Ishikawa (cell line): Measurements from ENCODE around the gene NRXN3.

Source experiments
- CEBPB ChIP-seq: IDR thresholded peaks from 2 replicates; pipeline ENCODE4 v1.6.1; 2012
- TF ChIP-seq, protein P1 (sequence below): IDR thresholded peaks from 2 replicates; pipeline ENCODE4 v1.6.1; 2012; ENCODE audit warnings: low read depth, mild to moderate bottlenecking

DNA sequence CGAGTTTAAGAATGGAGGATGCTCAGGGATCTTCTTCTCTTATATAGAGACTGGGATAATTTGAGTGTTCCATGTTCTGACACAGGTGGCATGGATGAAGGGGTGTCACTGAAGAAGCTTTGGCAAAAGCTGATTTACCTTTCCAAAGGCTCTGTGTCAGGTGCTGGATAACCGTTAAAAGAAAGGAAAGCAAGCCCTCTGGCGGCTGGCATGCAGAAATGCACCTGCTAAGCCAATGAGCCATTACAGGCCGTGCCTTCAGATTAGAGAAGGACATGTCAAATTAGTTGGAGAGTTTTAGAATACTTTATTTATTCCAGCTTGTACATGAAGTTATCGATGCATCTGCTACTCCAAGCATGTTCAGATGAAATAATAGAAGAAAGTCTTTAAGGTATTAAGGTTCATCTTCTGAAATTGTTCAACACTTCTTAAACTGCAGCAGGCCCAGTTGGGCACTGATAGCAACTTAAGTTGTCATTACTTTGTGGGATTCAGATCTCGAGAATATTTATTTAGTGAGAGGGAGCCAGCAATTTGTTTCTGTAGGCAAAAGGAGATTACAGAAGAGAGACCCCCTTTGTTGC is 678.2 kb downstream of the NRXN3 start:
- TF ChIP-seq, protein P1, sequence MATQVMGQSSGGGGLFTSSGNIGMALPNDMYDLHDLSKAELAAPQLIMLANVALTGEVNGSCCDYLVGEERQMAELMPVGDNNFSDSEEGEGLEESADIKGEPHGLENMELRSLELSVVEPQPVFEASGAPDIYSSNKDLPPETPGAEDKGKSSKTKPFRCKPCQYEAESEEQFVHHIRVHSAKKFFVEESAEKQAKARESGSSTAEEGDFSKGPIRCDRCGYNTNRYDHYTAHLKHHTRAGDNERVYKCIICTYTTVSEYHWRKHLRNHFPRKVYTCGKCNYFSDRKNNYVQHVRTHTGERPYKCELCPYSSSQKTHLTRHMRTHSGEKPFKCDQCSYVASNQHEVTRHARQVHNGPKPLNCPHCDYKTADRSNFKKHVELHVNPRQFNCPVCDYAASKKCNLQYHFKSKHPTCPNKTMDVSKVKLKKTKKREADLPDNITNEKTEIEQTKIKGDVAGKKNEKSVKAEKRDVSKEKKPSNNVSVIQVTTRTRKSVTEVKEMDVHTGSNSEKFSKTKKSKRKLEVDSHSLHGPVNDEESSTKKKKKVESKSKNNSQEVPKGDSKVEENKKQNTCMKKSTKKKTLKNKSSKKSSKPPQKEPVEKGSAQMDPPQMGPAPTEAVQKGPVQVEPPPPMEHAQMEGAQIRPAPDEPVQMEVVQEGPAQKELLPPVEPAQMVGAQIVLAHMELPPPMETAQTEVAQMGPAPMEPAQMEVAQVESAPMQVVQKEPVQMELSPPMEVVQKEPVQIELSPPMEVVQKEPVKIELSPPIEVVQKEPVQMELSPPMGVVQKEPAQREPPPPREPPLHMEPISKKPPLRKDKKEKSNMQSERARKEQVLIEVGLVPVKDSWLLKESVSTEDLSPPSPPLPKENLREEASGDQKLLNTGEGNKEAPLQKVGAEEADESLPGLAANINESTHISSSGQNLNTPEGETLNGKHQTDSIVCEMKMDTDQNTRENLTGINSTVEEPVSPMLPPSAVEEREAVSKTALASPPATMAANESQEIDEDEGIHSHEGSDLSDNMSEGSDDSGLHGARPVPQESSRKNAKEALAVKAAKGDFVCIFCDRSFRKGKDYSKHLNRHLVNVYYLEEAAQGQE, result no peak
- no peak for TF ChIP-seq CEBPB
